ENCODE measurements around the gene MLNR.

MLNR gene, protein sequence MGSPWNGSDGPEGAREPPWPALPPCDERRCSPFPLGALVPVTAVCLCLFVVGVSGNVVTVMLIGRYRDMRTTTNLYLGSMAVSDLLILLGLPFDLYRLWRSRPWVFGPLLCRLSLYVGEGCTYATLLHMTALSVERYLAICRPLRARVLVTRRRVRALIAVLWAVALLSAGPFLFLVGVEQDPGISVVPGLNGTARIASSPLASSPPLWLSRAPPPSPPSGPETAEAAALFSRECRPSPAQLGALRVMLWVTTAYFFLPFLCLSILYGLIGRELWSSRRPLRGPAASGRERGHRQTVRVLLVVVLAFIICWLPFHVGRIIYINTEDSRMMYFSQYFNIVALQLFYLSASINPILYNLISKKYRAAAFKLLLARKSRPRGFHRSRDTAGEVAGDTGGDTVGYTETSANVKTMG

GRCh38 chr13:49220036-49220855, at the start of gene MLNR:
TSS of gene MLNR (plus strand) at chr13:49220338. CDS start at chr13:49220338, 0 bp downstream.
- Mint-ChIP-seq H3K4me1 (ENCODE audit: low read depth) (peaks cover 6% of the 10 kb centered on the region), H3K27ac (no peak within 1 kb of the TSS), H3K9me3 (no peaks in the 10 kb centered on the region), H3K36me3 (ENCODE audit: low read depth) (no peaks in the 10 kb centered on the region), H3K27me3 (ENCODE audit: low read depth) (peaks cover 70% of the 10 kb centered on the region), H3K4me3 (peak within 1 kb of the TSS; percentile 53)
- DNase-seq (ENCODE audit: low spot score) = peak; percentile 27

DNA sequence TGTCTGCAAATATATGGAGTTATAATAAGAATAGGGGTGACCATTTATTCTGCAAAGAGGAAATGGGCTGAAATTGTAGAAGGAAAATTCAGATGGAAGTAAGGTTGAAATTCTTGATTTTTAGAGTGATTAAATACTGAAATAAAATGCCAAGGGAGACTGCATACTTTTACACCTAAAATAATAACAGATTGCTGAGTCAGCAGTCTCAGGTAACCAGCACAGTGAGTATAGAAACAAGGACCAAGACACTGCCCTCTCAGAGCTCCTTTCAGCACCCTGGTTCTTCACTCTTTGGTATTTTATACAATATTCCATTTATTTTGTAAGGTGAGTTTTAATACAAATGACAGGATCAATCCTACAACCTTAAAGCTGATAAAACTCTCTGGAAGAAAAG, 48.8 kb upstream of the MLNR start:
- Mint-ChIP-seq H3K4me1 (ENCODE audit: low read depth) (no peaks in the 10 kb centered on the region), H3K4me3 (no peak overlapping the region), H3K27me3 (ENCODE audit: low read depth) (no peaks in the 10 kb centered on the region), H3K9me3 (no peaks in the 10 kb centered on the region), H3K27ac (no peak overlapping the region), H3K36me3 (ENCODE audit: low read depth) (peaks cover 34% of the 10 kb centered on the region)
- DNase-seq (ENCODE audit: low spot score) = no peak

- H3K27ac Mint-ChIP-seq = no peak overlapping the region
- H3K4me1 Mint-ChIP-seq (ENCODE audit: low read depth) = peaks cover 3% of the 10 kb centered on the region
- H3K9me3 Mint-ChIP-seq = no peaks in the 10 kb centered on the region
- no peaks in the 10 kb centered on the region for H3K27me3 Mint-ChIP-seq (ENCODE audit: low read depth)
- no peak for DNase-seq (ENCODE audit: low spot score)
- H3K4me3 Mint-ChIP-seq = no peak overlapping the region
- peaks cover 46% of the 10 kb centered on the region for H3K36me3 Mint-ChIP-seq (ENCODE audit: low read depth)
These were observed 36.3 kb upstream of the MLNR start for GRCh38 chr13:49183672-49184325.

DNA sequence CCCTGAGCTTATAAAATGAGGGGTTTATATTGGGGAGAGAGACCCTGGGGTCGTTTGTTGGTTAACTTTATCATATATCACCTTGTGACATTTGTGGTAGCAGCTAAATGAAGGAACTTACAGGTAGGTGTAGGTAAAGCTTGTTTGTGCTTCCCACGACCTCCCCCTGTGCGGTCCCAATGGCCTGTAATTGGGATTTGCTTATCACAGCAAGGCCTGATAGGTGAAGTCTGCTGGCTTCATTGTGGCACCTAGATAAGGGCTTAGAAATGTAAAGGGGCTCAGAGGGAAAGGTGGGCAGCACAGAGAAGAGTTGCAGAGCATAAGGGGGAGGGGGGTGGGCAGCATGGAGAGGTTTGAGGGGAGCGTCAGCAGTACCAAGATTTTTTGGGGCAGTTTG, 35.5 kb upstream of the MLNR start:
- H3K9me3 Mint-ChIP-seq = no peaks in the 10 kb centered on the region
- peaks cover 3% of the 10 kb centered on the region for H3K4me1 Mint-ChIP-seq (ENCODE audit: low read depth)
- H3K27ac Mint-ChIP-seq = no peak overlapping the region
- no peak for DNase-seq (ENCODE audit: low spot score)
- H3K36me3 Mint-ChIP-seq (ENCODE audit: low read depth) = peaks cover 44% of the 10 kb centered on the region
- no peak overlapping the region for H3K4me3 Mint-ChIP-seq
- no peaks in the 10 kb centered on the region for H3K27me3 Mint-ChIP-seq (ENCODE audit: low read depth)

GRCh38 chr13:49185264-49185663, 34.9 kb upstream of the MLNR start:
- peaks cover 3% of the 10 kb centered on the region for H3K4me1 Mint-ChIP-seq (ENCODE audit: low read depth)
- H3K9me3 Mint-ChIP-seq = no peaks in the 10 kb centered on the region
- H3K27me3 Mint-ChIP-seq (ENCODE audit: low read depth) = no peaks in the 10 kb centered on the region
- DNase-seq (ENCODE audit: low spot score) = no peak
- H3K36me3 Mint-ChIP-seq (ENCODE audit: low read depth) = peaks cover 39% of the 10 kb centered on the region
- H3K27ac Mint-ChIP-seq = no peak overlapping the region
- no peak overlapping the region for H3K4me3 Mint-ChIP-seq

GRCh38 chr13:49190901-49191300, 29.2 kb upstream of the MLNR start:
- H3K4me1 Mint-ChIP-seq (ENCODE audit: low read depth) = peaks cover 3% of the 10 kb centered on the region
- H3K9me3 Mint-ChIP-seq = no peaks in the 10 kb centered on the region
- peaks cover 40% of the 10 kb centered on the region for H3K36me3 Mint-ChIP-seq (ENCODE audit: low read depth)
- no peak overlapping the region for H3K27ac Mint-ChIP-seq
- no peaks in the 10 kb centered on the region for H3K27me3 Mint-ChIP-seq (ENCODE audit: low read depth)
- DNase-seq (ENCODE audit: low spot score) = no peak
- H3K4me3 Mint-ChIP-seq = no peak overlapping the region

- DNase-seq (ENCODE audit: low spot score) = no peak
- Mint-ChIP-seq H3K9me3 (no peaks in the 10 kb centered on the region), H3K4me3 (no peak overlapping the region), H3K36me3 (ENCODE audit: low read depth) (peaks cover 38% of the 10 kb centered on the region), H3K27ac (no peak overlapping the region), H3K4me1 (ENCODE audit: low read depth) (no peaks in the 10 kb centered on the region), H3K27me3 (ENCODE audit: low read depth) (no peaks in the 10 kb centered on the region)
These were observed 13.5 kb upstream of the MLNR start for GRCh38 chr13:49206641-49207040.

DNA sequence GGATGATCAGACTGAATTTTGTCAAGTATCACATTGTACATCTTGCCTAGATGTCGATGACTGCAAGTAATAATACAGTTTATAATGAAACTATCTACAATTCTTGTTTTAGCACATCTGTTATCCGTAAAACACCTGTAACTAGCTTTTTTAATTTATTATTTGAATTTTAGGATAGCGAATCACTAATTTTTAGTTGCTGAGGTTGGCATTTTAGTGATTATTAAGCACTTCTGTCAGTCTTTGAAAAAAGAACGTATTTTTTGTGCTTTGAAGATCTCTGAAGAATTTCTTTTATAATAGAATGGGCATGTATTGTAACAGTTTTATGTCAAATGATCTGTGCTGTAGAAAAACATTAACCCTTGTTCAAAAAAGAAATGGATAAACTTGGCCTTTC, 11.5 kb upstream of the MLNR start:
- peaks cover 37% of the 10 kb centered on the region for H3K36me3 Mint-ChIP-seq (ENCODE audit: low read depth)
- DNase-seq (ENCODE audit: low spot score) = no peak
- no peak overlapping the region for H3K4me3 Mint-ChIP-seq
- no peaks in the 10 kb centered on the region for H3K4me1 Mint-ChIP-seq (ENCODE audit: low read depth)
- H3K27me3 Mint-ChIP-seq (ENCODE audit: low read depth) = no peaks in the 10 kb centered on the region
- H3K9me3 Mint-ChIP-seq = no peaks in the 10 kb centered on the region
- no peak overlapping the region for H3K27ac Mint-ChIP-seq

- H3K9me3 Mint-ChIP-seq = no peaks in the 10 kb centered on the region
- H3K36me3 Mint-ChIP-seq (ENCODE audit: low read depth) = peaks cover 31% of the 10 kb centered on the region
- H3K4me1 Mint-ChIP-seq (ENCODE audit: low read depth) = peaks cover 6% of the 10 kb centered on the region
- no peaks in the 10 kb centered on the region for H3K27me3 Mint-ChIP-seq (ENCODE audit: low read depth)
- no peak overlapping the region for H3K27ac Mint-ChIP-seq
- no peak for DNase-seq (ENCODE audit: low spot score)
- no peak overlapping the region for H3K4me3 Mint-ChIP-seq
These were observed 10.0 kb upstream of the MLNR start for GRCh38 chr13:49210114-49210513.

- no peaks in the 10 kb centered on the region for H3K27me3 Mint-ChIP-seq (ENCODE audit: low read depth)
- H3K36me3 Mint-ChIP-seq (ENCODE audit: low read depth) = peaks cover 29% of the 10 kb centered on the region
- no peak overlapping the region for H3K4me3 Mint-ChIP-seq
- H3K27ac Mint-ChIP-seq = no peak overlapping the region
- no peaks in the 10 kb centered on the region for H3K9me3 Mint-ChIP-seq
- DNase-seq (ENCODE audit: low spot score) = no peak
- H3K4me1 Mint-ChIP-seq (ENCODE audit: low read depth) = peaks cover 9% of the 10 kb centered on the region
These were observed 9.5 kb upstream of the MLNR start for GRCh38 chr13:49210669-49211068.

- Mint-ChIP-seq H3K4me3 (no peak overlapping the region), H3K4me1 (ENCODE audit: low read depth) (peaks cover 9% of the 10 kb centered on the region), H3K27me3 (ENCODE audit: low read depth) (peaks cover 16% of the 10 kb centered on the region), H3K27ac (no peak overlapping the region), H3K9me3 (no peaks in the 10 kb centered on the region), H3K36me3 (ENCODE audit: low read depth) (peaks cover 18% of the 10 kb centered on the region)
- no peak for DNase-seq (ENCODE audit: low spot score)
These were observed 6.6 kb upstream of the MLNR start for GRCh38 chr13:49213539-49213938.

DNA sequence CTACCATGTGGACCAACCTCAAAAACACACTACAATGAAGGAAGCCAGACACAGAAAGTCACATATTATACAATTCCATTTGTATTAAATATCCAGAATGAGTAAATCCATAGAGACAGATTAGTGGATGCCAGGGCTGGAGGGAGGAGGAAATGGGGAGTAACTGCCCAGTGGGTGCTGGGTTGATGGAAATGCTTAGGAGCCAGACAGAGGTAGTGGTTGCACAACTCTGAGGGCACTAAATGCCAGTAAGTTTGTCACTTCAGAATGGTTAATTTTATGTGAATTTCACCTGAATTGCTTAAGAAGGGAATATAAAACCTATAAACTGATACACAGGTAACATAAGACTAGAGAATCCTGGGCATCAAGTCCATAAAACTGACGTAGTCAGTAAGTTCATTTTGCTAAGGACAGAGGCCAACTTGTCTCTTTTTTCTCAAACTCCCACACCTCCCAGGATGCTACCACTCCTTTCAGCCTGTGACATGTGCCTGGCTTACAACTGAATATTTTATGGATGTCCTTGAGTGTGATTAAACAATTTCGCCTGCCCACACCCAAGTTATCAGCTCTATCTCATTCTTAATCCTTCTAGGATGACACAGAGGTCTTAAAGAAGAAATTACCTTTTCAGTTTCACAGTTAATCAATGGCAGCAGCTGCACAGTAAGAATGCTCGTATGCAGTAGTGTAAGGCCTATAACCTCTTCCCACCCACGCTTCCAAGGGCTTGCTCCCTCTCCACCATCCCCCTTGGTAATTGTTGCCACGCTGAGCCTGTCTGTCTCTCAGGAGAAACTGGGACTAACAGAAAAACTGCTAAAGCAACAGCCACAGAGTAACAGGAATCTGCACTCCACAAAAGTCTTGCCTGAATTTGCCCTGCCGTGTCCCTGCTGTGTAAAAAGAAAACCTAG, 5.9 kb upstream of the MLNR start:
- DNase-seq (ENCODE audit: low spot score) = no peak
- peaks cover 23% of the 10 kb centered on the region for H3K27me3 Mint-ChIP-seq (ENCODE audit: low read depth)
- peaks cover 9% of the 10 kb centered on the region for H3K4me1 Mint-ChIP-seq (ENCODE audit: low read depth)
- no peaks in the 10 kb centered on the region for H3K9me3 Mint-ChIP-seq
- H3K27ac Mint-ChIP-seq = no peak overlapping the region
- H3K36me3 Mint-ChIP-seq (ENCODE audit: low read depth) = peaks cover 18% of the 10 kb centered on the region
- no peak overlapping the region for H3K4me3 Mint-ChIP-seq

- peaks cover 16% of the 10 kb centered on the region for H3K36me3 Mint-ChIP-seq (ENCODE audit: low read depth)
- DNase-seq (ENCODE audit: low spot score) = peak; percentile 12
- peaks cover 9% of the 10 kb centered on the region for H3K4me1 Mint-ChIP-seq (ENCODE audit: low read depth)
- H3K27ac Mint-ChIP-seq = no peak overlapping the region
- no peak overlapping the region for H3K4me3 Mint-ChIP-seq
- peaks cover 29% of the 10 kb centered on the region for H3K27me3 Mint-ChIP-seq (ENCODE audit: low read depth)
- no peaks in the 10 kb centered on the region for H3K9me3 Mint-ChIP-seq
These were observed 5.2 kb upstream of the MLNR start for GRCh38 chr13:49214917-49215376.
